ENCODE measurements around the gene MBTPS1.

GRCh38 chr16:84091460-84091859 is 25.3 kb downstream of the MBTPS1 start:
- no peak for TF ChIP-seq CTCF (conservative IDR thresholded peaks at IDR 0.05; ENCODE audit: low read length)
- no peak for TF ChIP-seq EZH2phosphoT487 (IDR thresholded peaks at IDR 0.05; ENCODE audit: borderline replicate concordance)

All from Loucy (cell line).